Measurements from ENCODE around the gene SCARF1. TPM values are rescaled to one million over a fixed set of nuclear protein-coding genes. Genes with fewer than 3 reads are reported as not detected.
A peak's percentile ranks its signal among the peaks of the same experiment; 100 is the strongest.
"Not testable (repeated sequence)": the region's sequence is repeated elsewhere in the genome, so short reads cannot be mapped to it uniquely, and the experiment has no call there.

The SCARF1 gene
- 8.4 TPM for total RNA-seq (ENCODE audit: insufficient read depth, low replicate concordance)

DNA sequence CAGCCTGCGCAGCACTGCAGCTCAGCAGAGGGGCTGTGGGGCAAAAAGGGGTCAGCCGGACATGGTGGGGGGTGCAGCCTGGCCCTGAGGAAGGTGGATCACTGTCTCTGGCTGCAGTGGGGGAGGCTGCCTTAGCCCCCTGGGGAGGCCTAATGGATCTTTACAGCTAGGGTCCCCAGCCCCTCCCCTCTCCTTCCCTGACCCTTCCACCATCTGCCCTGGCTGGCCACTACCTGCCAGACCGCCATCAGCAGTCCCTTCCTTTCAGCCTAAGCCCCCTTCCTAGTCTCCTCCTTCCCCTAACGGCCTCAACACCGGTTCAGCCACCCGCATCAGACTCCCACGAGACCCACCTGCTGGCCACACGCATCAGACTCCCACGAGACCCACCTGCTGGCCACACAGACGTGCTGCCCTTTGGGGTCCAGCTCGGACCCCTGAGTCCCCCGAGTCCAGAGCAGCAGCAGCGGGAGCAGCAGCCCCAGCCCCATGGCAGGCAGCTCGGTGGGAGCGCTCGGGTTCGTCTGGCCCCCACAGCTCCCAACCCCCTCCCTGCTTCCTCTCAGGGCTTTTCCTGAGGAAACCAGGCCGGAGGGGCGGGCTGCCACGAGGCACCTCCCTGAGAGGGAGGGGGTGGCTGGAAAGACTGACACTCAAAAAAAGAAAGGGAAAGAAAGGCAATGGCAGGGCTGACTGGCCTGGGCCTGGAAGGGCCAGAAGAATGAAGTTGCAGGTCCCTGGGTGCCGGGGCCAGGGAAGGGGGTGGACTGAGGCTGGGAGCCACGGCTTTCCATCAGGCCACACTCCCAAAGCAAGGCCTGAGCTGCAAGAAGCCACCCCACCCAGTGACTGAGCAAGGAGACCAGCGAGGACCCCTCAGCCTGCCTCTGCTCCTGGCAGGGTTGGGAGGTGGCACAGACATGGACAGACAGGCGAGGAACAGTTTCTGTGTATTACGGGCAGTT lies at the start of gene SCARF1:
SCARF1 (minus strand) TSS at position 526 of the 965 bp plus-strand sequence; CDS start at position 491, 35 bp downstream.
- DNase-seq (ENCODE audit: low spot score) = no peak

- DNase-seq (ENCODE audit: low spot score) = no peak
Measured at GRCh38 chr17:1693339-1693738, 47.8 kb upstream of the SCARF1 start.

GRCh38 chr17:1690544-1691221 lies 45.2 kb upstream of the SCARF1 start:
- DNase-seq (ENCODE audit: low spot score) = no peak

- DNase-seq (ENCODE audit: low spot score) = not testable (repeated sequence)
Measured at GRCh38 chr17:1688405-1688804, 42.9 kb upstream of the SCARF1 start.

GRCh38 chr17:1686086-1686485 lies 40.6 kb upstream of the SCARF1 start:
- no peak for DNase-seq (ENCODE audit: low spot score)

- peak; percentile 99 for DNase-seq (ENCODE audit: low spot score)
Measured at GRCh38 chr17:1684378-1685189, 39.1 kb upstream of the SCARF1 start, which contains the start of gene PRPF8. PRPF8 (minus strand) TSS chr17:1684867; CDS start chr17:1684571, 296 bp downstream.

DNA sequence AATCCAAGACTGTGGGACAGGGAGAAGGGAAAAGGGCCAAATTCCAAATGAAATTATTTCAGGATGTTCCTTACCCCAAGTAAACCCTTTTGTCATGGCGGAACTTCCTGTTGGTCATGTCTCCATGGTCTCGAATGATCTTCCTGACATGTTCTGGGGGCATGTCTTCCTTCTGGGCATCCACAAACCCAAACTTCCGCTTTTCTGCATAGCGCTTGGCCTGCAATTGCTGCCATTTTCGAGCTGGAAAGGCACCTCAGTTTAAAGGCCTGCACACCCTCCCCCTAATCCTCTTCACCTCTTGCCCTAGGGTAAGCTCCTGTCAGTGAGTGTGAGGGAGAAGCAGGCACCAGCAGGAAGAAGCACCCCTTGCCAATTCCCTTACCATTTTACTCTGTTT lies 37.9 kb upstream of the SCARF1 start:
- no peak for DNase-seq (ENCODE audit: low spot score)

GRCh38 chr17:1676401-1676800 lies 30.9 kb upstream of the SCARF1 start:
- no peak for DNase-seq (ENCODE audit: low spot score)

- DNase-seq (ENCODE audit: low spot score) = no peak
Measured at GRCh38 chr17:1673041-1673785, 27.7 kb upstream of the SCARF1 start.

DNA sequence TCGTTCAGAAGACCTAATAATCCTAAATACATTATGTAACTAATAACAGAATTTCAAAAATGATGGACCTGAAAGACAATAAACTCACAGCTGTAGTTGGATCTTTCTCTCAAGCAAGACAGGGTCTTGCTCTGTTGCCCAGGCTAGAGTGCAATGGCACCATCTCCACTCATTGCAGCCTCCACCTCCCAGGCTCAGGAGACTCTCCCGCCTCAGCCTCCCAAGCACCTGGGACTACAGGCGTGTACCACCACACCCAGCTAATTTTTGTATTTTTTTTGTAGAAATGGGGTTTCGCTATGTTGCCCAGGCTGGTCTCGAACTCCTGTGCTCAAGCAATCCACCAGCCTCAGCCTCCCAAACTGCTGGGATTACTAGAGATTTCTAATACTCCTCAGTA lies 18.4 kb upstream of the SCARF1 start:
- not testable (repeated sequence) for DNase-seq (ENCODE audit: low spot score)

GRCh38 chr17:1661045-1661444 lies 15.5 kb upstream of the SCARF1 start:
- no peak for DNase-seq (ENCODE audit: low spot score)

- no peak for DNase-seq (ENCODE audit: low spot score)
Measured at GRCh38 chr17:1658100-1658499, 12.6 kb upstream of the SCARF1 start.

DNA sequence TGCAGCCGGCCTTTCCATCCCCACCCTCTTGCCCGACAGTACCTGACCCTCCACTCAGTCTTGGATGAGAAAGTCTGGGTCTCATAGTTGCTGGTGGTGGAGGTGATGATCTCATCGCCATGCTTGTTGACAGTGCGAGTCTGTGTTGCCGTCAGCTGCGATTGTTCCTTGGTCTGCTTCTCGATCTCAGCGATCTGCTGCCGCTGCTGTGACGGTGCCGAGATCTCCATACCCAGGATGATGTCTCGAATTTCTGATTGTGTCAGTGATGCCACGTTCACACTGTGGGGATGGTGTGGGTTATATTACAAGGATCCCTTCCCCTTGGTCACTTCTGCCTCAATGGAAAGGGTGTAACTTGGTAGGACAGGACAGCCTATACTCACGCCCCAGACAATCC lies 8.2 kb upstream of the SCARF1 start:
- DNase-seq (ENCODE audit: low spot score) = no peak

DNA sequence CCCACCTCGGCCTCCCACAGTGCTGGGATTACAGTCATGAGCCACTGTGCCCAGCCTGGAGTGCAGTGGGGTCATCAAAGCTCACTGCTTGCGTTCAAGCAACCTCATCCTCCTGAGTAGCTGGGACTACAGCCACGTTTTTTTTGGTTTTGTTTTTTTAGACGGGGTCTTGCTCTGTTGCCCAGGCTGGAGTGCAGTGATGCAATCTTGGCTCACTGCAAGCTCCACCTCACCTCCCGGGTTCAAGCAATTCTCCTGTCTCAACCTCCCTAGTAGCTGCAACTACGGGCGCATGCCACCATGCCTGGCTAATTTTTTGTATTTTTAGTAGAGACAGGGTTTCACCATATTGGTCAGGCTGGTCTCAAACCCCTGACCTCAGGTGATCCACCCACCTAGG lies 7.3 kb upstream of the SCARF1 start:
- DNase-seq (ENCODE audit: low spot score) = not testable (repeated sequence)

DNA sequence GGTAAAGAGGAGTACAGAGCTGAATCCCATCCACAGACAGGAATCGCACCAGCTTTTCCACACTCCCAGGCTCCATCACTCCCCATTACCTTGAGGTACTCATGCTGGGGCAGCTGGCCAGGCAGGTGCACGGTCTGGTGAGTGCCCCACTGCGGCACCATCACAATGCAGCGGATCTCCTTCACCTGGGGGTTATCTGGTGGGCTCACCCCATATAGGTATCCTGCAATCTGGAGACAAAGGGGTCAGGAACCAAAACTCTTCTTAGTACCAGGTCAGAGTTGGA lies 6.0 kb upstream of the SCARF1 start:
- no peak for DNase-seq (ENCODE audit: low spot score)

GRCh38 chr17:1650731-1651558 lies 5.4 kb upstream of the SCARF1 start:
- no peak for DNase-seq (ENCODE audit: low spot score)

GRCh38 chr17:1649844-1650501 lies 4.4 kb upstream of the SCARF1 start, which contains the start of gene RILP:
RILP (minus strand) TSS chr17:1649866; CDS start chr17:1649804, 62 bp downstream.
- DNase-seq (ENCODE audit: low spot score) = no peak

GRCh38 chr17:1648963-1649843 lies 3.7 kb upstream of the SCARF1 start:
- peak; percentile 94 for DNase-seq (ENCODE audit: low spot score)

Data from umbilical cord (tissue), 2 donors.